A549 (cell line): Measurements from ENCODE around the gene ZBTB8A. TPM values are rescaled to one million over a fixed set of nuclear protein-coding genes. Genes with fewer than 3 reads are reported as not detected.

Experiments
- ATAC-seq, 2 experiments: fragments of 200-7000 bp in 1 of 2; fragments of >200 bp in 1 of 2; cut with Nextera tagmentation in 1 of 2; cut with Tn5 transposase in 1 of 2; 3 replicates each; pipeline versions ENCODE4 v1.8.0 to v1.9.1; 2018 to 2020; ENCODE audit warnings: mild to moderate bottlenecking in 1 of 2, moderate library complexity in 1 of 2
- CTCF ChIA-PET: fragments of 300-600 bp; sonication (Branson Sonifier 250); formaldehyde crosslinking; extraction: SDS; loops from one replicate; lab custom pipeline; 2021; ENCODE audit warnings: antibody characterized with exemption, inconsistent platforms; lab: Yijun Ruan, JAX
- POLR2A ChIA-PET: fragments of 350-600 bp; formaldehyde crosslinking; extraction: SDS; loops from one replicate; lab custom pipeline; 2021; ENCODE audit warnings: antibody characterized with exemption, inconsistent platforms; lab: Yijun Ruan, JAX
- DNase-seq, 2 experiments: peaks; one replicate each; pipeline versions ENCODE4 v3.0.0 to v3.0.0-alpha.2; 2011 to 2016; ENCODE audit warnings: low read depth in 1 of 2, low spot score in 1 of 2
- FAIRE-seq: peaks from 2 replicates; lab custom pipeline; 2011; peaks lifted over from hg19 to GRCh38; lab: Jason Lieb, UNC
- H3K27ac ChIP-seq, 2 experiments: fragments of >200 bp; sonication (Bioruptor Twin); formaldehyde crosslinking; 3 replicates each; pipeline ENCODE4 v1.5.1; 2016 to 2017
- H3K4me1 ChIP-seq: fragments of >200 bp; sonication (Bioruptor Twin); formaldehyde crosslinking; 3 replicates; pipeline ENCODE4 v1.6.1; 2016
- H3K4me2 ChIP-seq: fragments of >200 bp; sonication (Bioruptor Twin); formaldehyde crosslinking; 3 replicates; pipeline ENCODE4 v1.6.1; 2016
- H3K4me3 ChIP-seq: fragments of >200 bp; sonication (Bioruptor Twin); formaldehyde crosslinking; 3 replicates; pipeline ENCODE4 v1.5.1; 2016
- H3K9me3 ChIP-seq: fragments of >200 bp; sonication (Bioruptor Twin); formaldehyde crosslinking; 3 replicates; pipeline ENCODE4 v1.6.1; 2016
- CBX2 ChIP-seq: fragments of 200-600 bp; sonication (generic); IDR thresholded peaks from 2 replicates; pipeline ENCODE4 v1.6.1; 2016; ENCODE audit warnings: low read depth, mild to moderate bottlenecking, borderline replicate concordance
- CEBPB ChIP-seq, 2 experiments: fragments of >200 bp in 1 of 2; sonication (Bioruptor Twin) in 1 of 2; formaldehyde crosslinking in 1 of 2; IDR thresholded peaks; 2 replicates each; pipeline ENCODE4 v1.6.1; 2012 to 2016
- CHD4 ChIP-seq: fragments of 200-600 bp; sonication (generic); IDR thresholded peaks from 2 replicates; pipeline ENCODE4 v1.6.1; 2016; ENCODE audit warnings: antibody characterized with exemption, mild to moderate bottlenecking, borderline replicate concordance
- CTCF ChIP-seq: fragments of >200 bp; sonication (Bioruptor Twin); formaldehyde crosslinking; IDR thresholded peaks from 3 replicates; pipeline ENCODE4 v1.5.1; 2016
- EHF ChIP-seq: fragments of 250-450 bp; sonication (Bioruptor Pico); IDR thresholded peaks from 2 replicates; pipeline ENCODE4 v1.5.0; 2020; ENCODE audit warnings: mild to moderate bottlenecking
- ELK1 ChIP-seq: fragments of 150-350 bp; IDR thresholded peaks from 2 replicates; pipeline ENCODE4 v1.6.1; 2014; ENCODE audit warnings: low read depth, mild to moderate bottlenecking, low read length
- EP300 ChIP-seq, 2 experiments: fragments of >200 bp; sonication (Bioruptor Twin); formaldehyde crosslinking; IDR thresholded peaks; 2 replicates in 1 of 2; 3 replicates in 1 of 2; pipeline ENCODE4 v1.6.1; 2016 to 2017
- ESRRA ChIP-seq: fragments of 150-350 bp; IDR thresholded peaks from 2 replicates; pipeline ENCODE4 v1.6.1; 2014; ENCODE audit warnings: mild to moderate bottlenecking, low read length, borderline replicate concordance
- FOSB ChIP-seq: fragments of 250-450 bp; sonication (Bioruptor Pico); IDR thresholded peaks from 2 replicates; pipeline ENCODE4 v1.5.0; 2020; ENCODE audit warnings: mild to moderate bottlenecking, moderate library complexity
- FOSL2 ChIP-seq, 2 experiments: fragments of 450-650 bp in 1 of 2; fragments of >200 bp in 1 of 2; sonication (Bioruptor Twin) in 1 of 2; formaldehyde crosslinking; IDR thresholded peaks; 2 replicates each; pipeline versions ENCODE4 v1.5.0 to v1.6.1; 2016 to 2020; ENCODE audit warnings: mild to moderate bottlenecking in 1 of 2, moderate library complexity in 1 of 2
- FOXS1 ChIP-seq: fragments of 250-450 bp; sonication (Bioruptor Pico); IDR thresholded peaks from 2 replicates; pipeline ENCODE4 v1.5.0; 2020; ENCODE audit warnings: mild to moderate bottlenecking, moderate library complexity
- GATA3 ChIP-seq: IDR thresholded peaks from 2 replicates; pipeline ENCODE4 v1.6.1; 2012; ENCODE audit warnings: borderline replicate concordance
- HOXB13 ChIP-seq: fragments of 250-450 bp; sonication (Bioruptor Pico); IDR thresholded peaks from 2 replicates; pipeline ENCODE4 v1.5.0; 2020; ENCODE audit warnings: low read depth, mild to moderate bottlenecking, moderate library complexity
- JUN ChIP-seq, 2 experiments: fragments of >200 bp; sonication (Bioruptor Twin); formaldehyde crosslinking; IDR thresholded peaks; 2 replicates in 1 of 2; 3 replicates in 1 of 2; pipeline ENCODE4 v1.6.1; 2016 to 2017
- NFE2L2 ChIP-seq: fragments of 150-350 bp; conservative IDR thresholded peaks from 2 replicates; pipeline ENCODE4 v1.6.1; 2014; ENCODE audit warnings: low read length
- NPAS2 ChIP-seq: fragments of 250-450 bp; sonication (Bioruptor Pico); IDR thresholded peaks from 2 replicates; pipeline ENCODE4 v1.8.0; 2022; ENCODE audit warnings: mild to moderate bottlenecking, moderate library complexity, borderline replicate concordance
- NR3C1 ChIP-seq: fragments of >200 bp; sonication (Bioruptor Twin); formaldehyde crosslinking; IDR thresholded peaks from 3 replicates; pipeline ENCODE4 v1.6.1; 2017
- PHF8 ChIP-seq: fragments of 200-600 bp; sonication (generic); IDR thresholded peaks from 2 replicates; pipeline ENCODE4 v1.6.1; 2016; ENCODE audit warnings: low read depth, mild to moderate bottlenecking, antibody characterized with exemption, moderate library complexity, borderline replicate concordance
- RAD21 ChIP-seq, 2 experiments: fragments of >200 bp in 1 of 2; sonication (Bioruptor Twin) in 1 of 2; formaldehyde crosslinking in 1 of 2; IDR thresholded peaks in 1 of 2; conservative IDR thresholded peaks in 1 of 2; 2 replicates in 1 of 2; 3 replicates in 1 of 2; pipeline ENCODE4 v1.6.1; 2012 to 2018; ENCODE audit warnings: inconsistent platforms in 1 of 2
- RNF2 ChIP-seq: fragments of 200-600 bp; sonication (generic); IDR thresholded peaks from 2 replicates; pipeline ENCODE4 v1.6.1; 2016; ENCODE audit warnings: low read depth, mild to moderate bottlenecking, antibody characterized with exemption, moderate library complexity, borderline replicate concordance
- SMC3 ChIP-seq: fragments of >200 bp; sonication (Bioruptor Twin); formaldehyde crosslinking; IDR thresholded peaks from 3 replicates; pipeline ENCODE4 v1.6.1; 2018; ENCODE audit warnings: inconsistent platforms
- TFCP2L1 ChIP-seq: fragments of 250-450 bp; sonication (Bioruptor Pico); IDR thresholded peaks from 2 replicates; pipeline ENCODE4 v1.5.0; 2021; ENCODE audit warnings: mild to moderate bottlenecking
- TP53 ChIP-seq: fragments of 250-450 bp; sonication (Bioruptor Pico); IDR thresholded peaks from 2 replicates; pipeline ENCODE4 v1.5.0; 2021; ENCODE audit warnings: mild to moderate bottlenecking, moderate library complexity
- ZC3H11A ChIP-seq: fragments of 450-650 bp; IDR thresholded peaks from 2 replicates; pipeline ENCODE4 v1.6.1; 2014; ENCODE audit warnings: antibody characterized with exemption, mild to moderate bottlenecking
- ZFP36 ChIP-seq: fragments of 450-650 bp; IDR thresholded peaks from 2 replicates; pipeline ENCODE4 v1.6.1; 2014; ENCODE audit warnings: borderline replicate concordance; ENCODE audit not compliant: partially characterized antibody
- ZNF302 ChIP-seq: fragments of 250-450 bp; sonication (Bioruptor Pico); IDR thresholded peaks from 2 replicates; pipeline ENCODE4 v1.9.0; 2021; ENCODE audit warnings: inconsistent platforms, mild to moderate bottlenecking, moderate library complexity
- WGBS: methylation state at CpG from one replicate; pipeline ENCODE4 v1.1.6; 2017; ENCODE audit errors: missing lambda C conversion rate; 5-methylcytosine and 5-hydroxymethylcytosine counted together
- polyA plus RNA-seq, 4 experiments: library from polyadenylated mRNA; depleted of rRNA in 3 of 4; stranded (reverse); fragments of >200 nt; fragmentation: RNase III in 1 of 4; extraction: RNeasy Plus Mini Kit Qiagen cat#74134 plus additional on column Dnase treatment in 1 of 4; gene quantifications; 2 replicates in 3 of 4; 3 replicates in 1 of 4; pipeline ENCODE4 v1.2.3, GENCODE V29; 2011 to 2017
- TF ChIP-seq, protein P1 (sequence below): fragments of >200 bp; sonication (Bioruptor Twin); formaldehyde crosslinking; IDR thresholded peaks from 2 replicates; pipeline ENCODE4 v1.6.1; 2016
- TF ChIP-seq, protein P2 (sequence below): fragments of 450-650 bp; IDR thresholded peaks from 2 replicates; pipeline ENCODE4 v1.6.1; 2014; ENCODE audit warnings: antibody characterized with exemption

The ZBTB8A gene
- polyA plus RNA-seq, 2 of the 4 experiments (the other 2 are of a cell fraction), result 2.7 to 6.0 TPM

- no peak for FAIRE-seq
- Histone ChIP-seq H3K9me3 (no peaks in the 10 kb centered on the region), H3K4me2 (no peak overlapping the region)
- DNase-seq, result no peak
- no peak for ATAC-seq
- 90% methylated on average over 4 of the region's 4 CpGs for WGBS
- no peak for TF ChIP-seq ZFP36
- no peak for TF ChIP-seq SMC3
- no peak for TF ChIP-seq FOXS1 (CRISPR knock-in tag)
- TF ChIP-seq ESRRA, result no peak
- no peak for TF ChIP-seq TFCP2L1 (CRISPR knock-in tag)
- TF ChIP-seq NPAS2 (CRISPR knock-in tag), result no peak
- TF ChIP-seq, protein P1, sequence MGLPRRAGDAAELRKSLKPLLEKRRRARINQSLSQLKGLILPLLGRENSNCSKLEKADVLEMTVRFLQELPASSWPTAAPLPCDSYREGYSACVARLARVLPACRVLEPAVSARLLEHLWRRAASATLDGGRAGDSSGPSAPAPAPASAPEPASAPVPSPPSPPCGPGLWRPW, result no peak
- TF ChIP-seq NFE2L2, result no peak
- no peak for TF ChIP-seq PHF8
- no peak for TF ChIP-seq ZNF302 (CRISPR knock-in tag)
- TF ChIP-seq GATA3, result no peak
- TF ChIP-seq CBX2, result no peak
- TF ChIP-seq TP53 (CRISPR knock-in tag), result no peak
- no peak for TF ChIP-seq FOSL2 (IDR thresholded peaks at IDR 0.05)
- no peak for TF ChIP-seq FOSL2 (CRISPR knock-in tag; IDR thresholded peaks at IDR 0.05)
- TF ChIP-seq FOSB (CRISPR knock-in tag), result no peak
- TF ChIP-seq ELK1, result no peak
- no peak for TF ChIP-seq EP300 (IDR thresholded peaks at IDR 0.05)
- no peak for TF ChIP-seq RNF2
- TF ChIP-seq, all 56 proteins: peak for 0
- Histone ChIP-seq H3K4me3 (no peak overlapping the region), H3K27ac (no peak overlapping the region), H3K4me1 (peaks cover 5% of the 10 kb centered on the region; the same call in 1 of the 3 replicates)
- POLR2A ChIA-PET, result no interaction called here
- CTCF ChIA-PET, result interaction anchor here (0.6 to 1.1 kb wide), 3 partner anchors 56 to 199 kb away, joined by 3 to 4 read pairs (median 3); no protein-coding TSS in a partner anchor
Measured at GRCh38 chr1:32644426-32644825, 105.2 kb downstream of the ZBTB8A start.

DNA sequence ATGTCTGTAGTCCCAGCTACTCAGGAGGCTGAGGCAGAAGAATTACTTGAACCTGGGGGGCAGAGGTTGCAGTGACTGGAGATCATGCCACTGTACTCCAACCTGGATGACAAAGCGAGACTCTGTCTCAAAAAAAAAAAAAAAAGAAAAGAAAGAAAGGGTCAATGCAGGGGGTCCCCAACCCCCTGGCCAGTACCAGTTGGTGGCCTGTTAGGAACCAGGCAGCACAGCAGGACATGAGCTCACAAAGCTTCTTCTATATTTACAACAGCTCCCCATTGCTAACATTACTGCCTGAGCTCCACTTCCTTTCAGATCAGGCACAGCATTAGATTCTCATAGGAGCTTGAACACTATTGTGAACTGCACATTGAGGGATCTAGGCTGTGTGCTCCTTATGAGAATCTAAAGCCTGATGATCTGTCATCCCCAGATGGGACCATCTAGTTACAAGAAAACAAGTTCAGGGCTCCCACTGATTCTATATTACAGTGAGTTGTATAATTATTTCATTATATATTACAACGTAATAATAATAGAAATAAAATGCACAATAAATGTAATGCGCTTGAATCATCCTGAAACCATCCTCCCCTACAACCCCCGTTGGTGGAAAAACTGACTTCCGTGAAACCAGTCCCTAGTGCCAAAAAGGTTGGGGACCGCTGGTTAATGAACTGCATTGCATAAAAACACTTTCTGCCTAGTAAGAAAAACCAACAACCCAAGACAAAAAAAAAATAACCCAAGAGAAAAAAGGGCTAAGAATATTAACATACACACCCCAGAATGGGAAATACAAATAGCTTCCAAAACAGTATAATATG lies 108.3 kb downstream of the ZBTB8A start:
- DNase-seq (no peak), FAIRE-seq (no peak), ATAC-seq (no peak)
- Histone ChIP-seq H3K27ac (no peak overlapping the region), H3K4me3 (no peak overlapping the region), H3K4me2 (peak overlapping the region; percentile 8; the same call in 1 of the 3 replicates), H3K4me1 (peaks cover 10% of the 10 kb centered on the region), H3K9me3 (no peaks in the 10 kb centered on the region)
- POLR2A ChIA-PET, result no interaction called here
- WGBS, result 93% methylated on average over 6 of the region's 6 CpGs
- CTCF ChIA-PET, result interaction anchor here (0.6 kb wide), 2 partner anchors 118 to 344 kb away, joined by 3 read pairs; no protein-coding TSS in a partner anchor
- TF ChIP-seq FOSL2 (IDR thresholded peaks at IDR 0.05) (no peak), FOSL2 (CRISPR knock-in tag; IDR thresholded peaks at IDR 0.05) (no peak), CHD4 (no peak), EHF (CRISPR knock-in tag) (no peak), CTCF (no peak), NR3C1 (no peak), JUN (IDR thresholded peaks at IDR 0.05) (no peak), ZC3H11A (no peak), HOXB13 (CRISPR knock-in tag) (no peak), RAD21 (conservative IDR thresholded peaks at IDR 0.05 in 1 of 2, IDR thresholded peaks at IDR 0.05 in 1 of 2) (no peak), CEBPB (IDR thresholded peaks at IDR 0.05) (no peak)
- TF ChIP-seq, protein P2, sequence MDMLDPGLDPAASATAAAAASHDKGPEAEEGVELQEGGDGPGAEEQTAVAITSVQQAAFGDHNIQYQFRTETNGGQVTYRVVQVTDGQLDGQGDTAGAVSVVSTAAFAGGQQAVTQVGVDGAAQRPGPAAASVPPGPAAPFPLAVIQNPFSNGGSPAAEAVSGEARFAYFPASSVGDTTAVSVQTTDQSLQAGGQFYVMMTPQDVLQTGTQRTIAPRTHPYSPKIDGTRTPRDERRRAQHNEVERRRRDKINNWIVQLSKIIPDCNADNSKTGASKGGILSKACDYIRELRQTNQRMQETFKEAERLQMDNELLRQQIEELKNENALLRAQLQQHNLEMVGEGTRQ, result no peak
- TF ChIP-seq, all 56 proteins: peak for 0
